ENCODE data around the gene PER1.

- TF ChIP-seq, protein P1, sequence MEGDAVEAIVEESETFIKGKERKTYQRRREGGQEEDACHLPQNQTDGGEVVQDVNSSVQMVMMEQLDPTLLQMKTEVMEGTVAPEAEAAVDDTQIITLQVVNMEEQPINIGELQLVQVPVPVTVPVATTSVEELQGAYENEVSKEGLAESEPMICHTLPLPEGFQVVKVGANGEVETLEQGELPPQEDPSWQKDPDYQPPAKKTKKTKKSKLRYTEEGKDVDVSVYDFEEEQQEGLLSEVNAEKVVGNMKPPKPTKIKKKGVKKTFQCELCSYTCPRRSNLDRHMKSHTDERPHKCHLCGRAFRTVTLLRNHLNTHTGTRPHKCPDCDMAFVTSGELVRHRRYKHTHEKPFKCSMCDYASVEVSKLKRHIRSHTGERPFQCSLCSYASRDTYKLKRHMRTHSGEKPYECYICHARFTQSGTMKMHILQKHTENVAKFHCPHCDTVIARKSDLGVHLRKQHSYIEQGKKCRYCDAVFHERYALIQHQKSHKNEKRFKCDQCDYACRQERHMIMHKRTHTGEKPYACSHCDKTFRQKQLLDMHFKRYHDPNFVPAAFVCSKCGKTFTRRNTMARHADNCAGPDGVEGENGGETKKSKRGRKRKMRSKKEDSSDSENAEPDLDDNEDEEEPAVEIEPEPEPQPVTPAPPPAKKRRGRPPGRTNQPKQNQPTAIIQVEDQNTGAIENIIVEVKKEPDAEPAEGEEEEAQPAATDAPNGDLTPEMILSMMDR (IDR thresholded peaks at IDR 0.05): no peak
- no peak for TF ChIP-seq POLR2A (IDR thresholded peaks at IDR 0.05)
Measured at GRCh38 chr17:8155231-8155995, 3.2 kb upstream of the PER1 start.

Measured in lower leg skin (tissue), 3 donors.